Fibroblast of skin of back (primary cell): ENCODE measurements around the gene SIT1.
"Not testable (repeated sequence)": the region's sequence is repeated elsewhere in the genome, so short reads cannot be mapped to it uniquely, and the experiment has no call there.

Experiments
- DNase-seq: peaks from one replicate; pipeline ENCODE4 v3.0.0-alpha.2; 2013

The SIT1 gene

GRCh38 chr9:35636135-35636876 lies 14.4 kb downstream of the SIT1 start:
- no peak for DNase-seq

- DNase-seq: no peak
Observed at GRCh38 chr9:35635730-35636129, 15.0 kb downstream of the SIT1 start.

- DNase-seq: no peak
Observed at GRCh38 chr9:35629597-35629996, 21.1 kb downstream of the SIT1 start.

DNA sequence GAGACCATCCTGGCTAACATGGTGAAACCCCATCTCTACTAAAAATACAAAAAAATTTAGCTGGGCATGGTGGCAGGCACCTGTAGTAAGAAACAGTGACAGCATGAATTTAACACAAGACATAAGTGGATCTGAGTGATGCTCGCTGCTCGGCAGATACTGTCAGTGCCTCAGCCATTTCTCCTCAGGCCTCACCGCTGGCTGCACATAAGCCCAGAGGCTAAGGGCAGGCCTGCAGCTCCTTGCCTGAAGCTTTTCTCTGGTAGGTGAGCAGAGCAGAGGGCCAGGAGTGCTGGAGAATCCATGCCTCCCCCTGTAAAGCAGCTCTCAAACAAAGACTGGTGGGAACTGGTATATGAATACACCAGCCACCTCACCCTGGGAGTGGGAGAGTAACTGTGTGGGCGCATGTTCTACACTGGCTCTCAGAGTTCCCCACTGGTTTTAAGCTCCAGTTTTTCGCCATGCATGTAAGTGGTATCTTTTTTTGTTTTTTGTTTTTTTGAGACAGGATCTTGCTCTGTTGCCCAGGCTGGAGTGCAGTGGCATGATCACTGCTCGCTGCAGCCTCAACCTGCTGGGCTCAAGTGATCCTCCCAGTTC lies 22.2 kb downstream of the SIT1 start:
- no peak for DNase-seq

DNA sequence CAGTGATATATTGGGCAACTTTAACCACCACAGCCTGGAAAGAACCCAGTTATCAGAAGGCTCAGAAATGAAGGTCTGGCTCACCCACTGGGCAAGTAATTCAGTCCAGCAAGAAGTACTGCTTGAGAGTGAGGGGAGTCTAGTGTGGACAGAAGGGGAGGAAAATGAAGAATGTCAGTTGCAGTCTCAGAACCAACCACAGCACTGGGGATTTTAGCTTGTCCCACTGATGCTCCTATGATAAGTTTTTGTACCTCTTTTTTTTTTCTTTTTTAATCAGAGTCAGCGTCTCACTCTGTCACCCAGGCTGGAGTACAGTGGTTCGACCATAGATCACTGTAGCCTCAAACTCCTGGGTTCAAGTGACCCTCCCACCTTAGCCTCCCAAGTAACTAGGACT lies 23.2 kb downstream of the SIT1 start:
- DNase-seq: no peak

- DNase-seq: no peak
Observed at GRCh38 chr9:35619800-35620158, 31.0 kb downstream of the SIT1 start.

- DNase-seq: no peak
Observed at GRCh38 chr9:35618854-35619799, 31.6 kb downstream of the SIT1 start.

GRCh38 chr9:35618325-35618727 lies 32.4 kb downstream of the SIT1 start, which contains the start of gene CD72:
CD72 (minus strand) TSS chr9:35618413; CDS start chr9:35618303, 110 bp downstream.
- DNase-seq: no peak

DNA sequence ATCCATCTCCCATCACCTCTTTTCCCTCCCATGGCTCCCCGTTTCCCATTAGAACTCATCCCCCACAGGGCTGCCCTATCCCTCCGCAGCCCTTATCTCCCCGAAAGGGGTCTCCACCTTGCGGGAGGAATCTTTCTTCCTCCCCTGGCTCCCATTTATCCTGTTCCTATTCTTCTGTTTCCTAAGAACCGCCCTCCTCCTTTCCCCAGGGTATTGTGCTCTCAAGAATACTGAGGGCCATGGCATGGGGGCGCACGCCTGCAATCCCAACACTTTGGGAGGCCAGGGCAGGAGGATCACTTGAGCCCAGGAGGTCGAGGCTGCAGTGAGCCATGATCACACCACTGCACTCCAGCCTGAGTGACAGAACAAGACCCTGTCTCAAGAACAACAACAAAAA lies 33.2 kb downstream of the SIT1 start:
- no peak for DNase-seq

- peak; percentile 56 for DNase-seq
Observed at GRCh38 chr9:35616681-35617459, 33.9 kb downstream of the SIT1 start.

GRCh38 chr9:35615981-35616680 lies 34.6 kb downstream of the SIT1 start:
- no peak for DNase-seq

DNA sequence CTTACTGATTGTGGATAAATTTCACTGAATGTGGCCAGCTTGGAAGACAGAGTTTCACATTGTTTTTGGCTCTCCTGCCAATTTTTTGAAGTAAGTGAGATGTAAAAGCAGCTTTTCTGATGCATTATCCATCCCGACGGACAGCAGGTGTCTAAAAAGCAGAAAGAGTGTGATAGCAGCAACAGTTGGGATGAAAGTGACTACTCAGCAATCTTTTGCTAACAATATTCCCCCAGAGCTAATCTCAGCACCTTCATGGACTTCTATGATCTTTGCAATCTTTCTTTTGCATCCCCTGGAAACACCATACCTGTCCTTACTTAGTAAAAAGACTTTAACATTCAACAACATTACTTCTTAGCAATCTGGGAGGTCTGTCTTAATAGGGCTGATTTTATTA lies 37.9 kb downstream of the SIT1 start:
- DNase-seq: no peak

GRCh38 chr9:35612066-35612465 lies 38.7 kb downstream of the SIT1 start:
- DNase-seq: not testable (repeated sequence)

DNA sequence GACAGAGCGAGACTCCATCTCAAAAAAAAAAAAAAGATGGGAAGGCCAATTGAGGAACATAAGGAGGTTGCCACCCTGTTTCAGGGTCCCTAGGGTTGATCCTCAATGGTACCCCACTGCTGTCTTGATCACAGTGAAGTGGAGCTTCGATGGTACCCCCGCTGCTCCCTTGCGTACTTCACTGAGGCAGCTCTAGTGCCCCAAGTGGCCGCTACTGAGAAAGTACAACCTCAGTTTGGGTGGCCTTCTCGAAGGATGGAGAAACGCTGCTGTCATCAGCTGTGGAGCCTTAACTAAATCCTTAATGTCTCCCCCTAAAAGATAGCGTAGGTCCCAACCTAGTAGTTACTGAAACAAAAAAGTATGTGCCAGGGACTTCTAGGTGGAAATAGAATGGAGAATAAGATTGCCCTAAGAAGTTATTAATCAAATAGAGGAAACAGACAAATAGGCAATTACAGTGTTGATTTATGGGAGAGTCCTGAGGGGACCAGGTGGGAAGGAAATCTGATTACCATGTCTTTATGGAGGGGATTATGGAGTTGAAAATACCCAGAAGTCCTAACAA lies 39.4 kb downstream of the SIT1 start:
- DNase-seq: peak; percentile 48

- DNase-seq: no peak
Observed at GRCh38 chr9:35609820-35610163, 40.9 kb downstream of the SIT1 start.

DNA sequence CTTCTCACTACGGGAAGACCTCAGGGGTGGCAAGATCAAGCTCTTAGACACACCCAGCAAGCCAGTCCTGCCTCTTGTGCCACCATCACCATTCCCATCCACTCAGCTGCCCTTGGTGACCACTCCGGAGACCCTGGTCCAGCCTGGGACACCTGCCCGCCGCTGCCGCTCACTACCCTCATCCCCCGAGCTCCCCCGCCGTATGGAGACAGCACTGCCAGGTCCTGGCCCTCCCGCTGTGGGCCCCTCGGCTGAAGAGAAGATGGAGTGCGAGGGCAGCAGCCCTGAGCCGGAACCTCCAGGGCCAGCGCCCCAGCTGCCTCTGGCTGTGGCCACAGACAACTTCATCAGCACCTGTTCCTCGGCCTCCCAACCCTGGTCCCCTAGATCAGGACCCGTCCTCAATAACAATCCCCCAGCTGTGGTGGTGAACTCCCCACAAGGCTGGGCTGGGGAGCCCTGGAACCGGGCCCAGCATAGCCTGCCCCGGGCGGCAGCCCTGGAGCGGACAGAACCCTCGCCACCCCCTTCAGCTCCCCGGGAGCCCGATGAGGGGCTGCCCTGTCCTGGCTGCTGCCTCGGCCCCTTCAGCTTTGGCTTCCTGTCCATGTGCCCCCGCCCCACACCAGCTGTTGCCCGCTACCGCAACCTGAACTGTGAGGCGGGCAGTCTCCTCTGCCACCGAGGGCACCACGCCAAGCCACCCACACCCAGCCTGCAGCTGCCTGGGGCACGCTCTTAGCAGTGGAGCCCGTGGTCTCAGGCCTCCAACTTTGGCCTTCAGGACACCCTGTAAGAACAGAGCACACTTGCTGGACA lies 41.5 kb downstream of the SIT1 start:
- DNase-seq: no peak

DNA sequence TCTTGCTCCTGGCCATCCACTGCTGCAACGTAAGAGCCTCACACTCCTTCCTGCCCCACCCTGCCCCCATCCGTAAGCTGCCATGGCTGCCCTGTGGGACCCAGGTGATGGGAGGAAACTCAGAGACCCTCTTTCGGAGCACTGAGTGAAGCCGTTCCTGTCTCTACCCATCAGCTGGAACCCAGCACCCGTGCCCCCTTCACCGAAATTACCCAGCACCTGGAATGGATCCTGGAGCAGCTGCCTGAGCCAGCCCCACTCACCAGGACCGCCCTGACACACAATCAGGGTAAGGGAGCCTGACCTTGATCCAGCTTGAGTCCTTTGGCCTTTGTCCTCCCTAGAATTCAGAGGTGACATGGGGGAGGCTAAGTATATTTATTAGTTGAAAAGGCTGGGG lies 42.5 kb downstream of the SIT1 start:
- no peak for DNase-seq

DNA sequence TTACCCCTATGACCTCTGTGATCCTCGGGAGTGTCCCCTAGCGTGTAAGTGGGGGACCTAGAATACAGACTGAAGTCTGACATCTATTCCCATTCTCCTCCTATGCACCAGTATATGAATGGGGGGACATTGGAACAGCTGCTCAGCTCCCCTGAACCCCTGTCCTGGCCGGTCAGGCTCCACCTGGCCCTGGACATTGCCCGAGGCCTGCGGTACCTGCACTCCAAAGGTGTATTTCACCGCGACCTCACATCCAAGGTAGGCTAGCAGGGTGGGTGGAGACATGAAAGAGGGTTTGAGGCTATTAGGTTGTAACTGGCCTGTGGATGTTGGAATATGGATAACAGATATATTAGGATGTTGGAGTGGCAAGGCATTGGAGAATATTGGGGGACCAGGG lies 44.0 kb downstream of the SIT1 start:
- DNase-seq: no peak

DNA sequence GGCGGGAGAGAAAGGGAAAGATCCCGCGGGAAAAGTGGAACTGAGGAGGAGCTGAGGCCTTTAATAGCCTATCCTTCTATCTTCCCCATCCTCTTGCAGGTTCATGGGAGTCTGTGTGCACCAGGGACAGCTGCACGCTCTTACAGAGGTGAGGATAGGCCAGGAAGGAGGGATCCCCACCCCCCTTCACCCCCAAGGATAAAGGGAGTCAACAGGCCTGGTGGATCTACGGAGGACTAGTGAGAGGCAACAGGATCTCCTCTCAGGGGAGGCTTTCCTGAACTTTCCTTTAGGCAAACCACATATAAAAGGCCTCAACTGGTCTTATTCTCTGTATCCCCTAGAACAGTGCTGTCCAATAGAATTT lies 44.6 kb downstream of the SIT1 start:
- no peak for DNase-seq

DNA sequence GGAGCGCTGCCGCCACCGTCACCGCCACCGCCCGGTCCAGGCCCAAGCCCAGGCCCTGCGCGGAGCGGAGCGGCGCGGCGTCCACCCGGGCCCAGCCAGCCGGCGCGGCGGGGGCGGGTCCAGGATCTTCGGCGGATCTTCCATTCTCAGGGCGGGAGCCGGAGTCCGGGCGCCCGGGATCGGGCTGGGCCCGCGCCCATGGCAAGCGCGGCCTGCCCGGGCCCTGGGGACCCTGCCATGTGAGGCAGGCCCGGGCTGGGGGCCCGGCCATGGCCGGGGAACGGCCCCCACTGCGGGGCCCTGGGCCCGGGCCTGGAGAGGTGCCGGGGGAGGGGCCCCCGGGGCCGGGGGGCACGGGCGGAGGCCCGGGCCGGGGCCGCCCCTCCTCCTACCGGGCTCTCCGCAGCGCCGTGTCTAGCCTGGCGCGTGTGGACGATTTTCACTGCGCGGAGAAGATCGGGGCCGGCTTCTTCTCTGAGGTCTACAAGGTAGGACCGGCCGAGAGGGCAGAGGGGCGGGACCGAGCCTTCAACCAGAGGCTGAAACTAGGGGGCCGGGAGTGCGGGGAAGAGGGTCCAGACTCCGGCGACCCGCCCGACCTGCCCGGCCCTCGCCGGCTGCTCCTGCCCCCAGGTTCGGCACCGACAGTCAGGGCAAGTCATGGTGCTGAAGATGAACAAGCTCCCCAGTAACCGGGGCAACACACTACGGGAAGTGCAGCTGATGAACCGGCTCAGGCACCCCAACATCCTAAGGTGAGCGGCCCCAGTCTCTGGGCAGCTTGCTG lies 45.2 kb downstream of the SIT1 start:
- DNase-seq: no peak
